HCT116 (cell line): Measurements from ENCODE around the gene COX4I2. TPM values are rescaled to one million over a fixed set of nuclear protein-coding genes. Genes with fewer than 3 reads are reported as not detected.

Experiments used
- ATAC-seq: fragments of 200-7000 bp; cut with Tn5 transposase; 2 replicates; pipeline ENCODE4 v1.9.1; 2020; ENCODE audit warnings: mild to moderate bottlenecking, moderate library complexity
- BruUV-seq: library from RNA; stranded (reverse); fragments of 400-500 nt; replicated peaks from 2 replicates; lab custom pipeline; 2021; lab: Mats Ljungman, UMichigan
- CTCF ChIA-PET: fragments of 300-600 bp; sonication (Branson Sonifier 250); formaldehyde crosslinking; loops from one replicate; lab custom pipeline; 2021; ENCODE audit warnings: antibody characterized with exemption; lab: Charles Lee
- POLR2A ChIA-PET: fragments of 300-600, 350-600 bp; sonication (Branson Sonifier 250); formaldehyde crosslinking; loops from one replicate; lab custom pipeline; 2021; ENCODE audit warnings: antibody characterized with exemption; lab: Charles Lee
- RAD21 ChIA-PET, 2 experiments: fragments of 300-600 bp; sonication (Branson Sonifier 250); formaldehyde crosslinking; loops; one replicate each; lab custom pipeline; 2023; ENCODE audit warnings: low total read pairs in 2 of 2; ENCODE audit not compliant: uncharacterized antibody in 2 of 2, unreplicated experiment in 2 of 2, low non-redundant PET in 1 of 2; lab: Charles Lee
- DNase-seq: peaks from one replicate; pipeline ENCODE4 v3.0.0-alpha.2; 2010; ENCODE audit warnings: low read depth, low spot score
- H2AFZ ChIP-seq: fragments of 200-600 bp; shearing (Covaris generic), sonication (generic); 2 replicates; pipeline ENCODE4 v1.6.1; 2017; ENCODE audit warnings: low read depth, mixed run types, mixed read lengths, antibody characterized with exemption, low read length; ENCODE audit not compliant: poor library complexity, severe bottlenecking
- H3K27ac ChIP-seq: 2 replicates; pipeline ENCODE4 v1.5.1; 2012; ENCODE audit warnings: low read depth, low read length
- H3K27me3 ChIP-seq: fragments of 200-600 bp; sonication (generic); 2 replicates; pipeline ENCODE4 v1.6.1; 2016; ENCODE audit warnings: mixed run types, low read length, mixed read lengths; ENCODE audit not compliant: insufficient read depth
- H3K36me3 ChIP-seq, 2 experiments: fragments of 200-500 bp in 1 of 2; fragments of 200-600 bp in 1 of 2; sonication (Bioruptor generic) in 1 of 2; sonication (generic) in 1 of 2; 2 replicates each; pipeline versions ENCODE4 v1.5.1 to v1.6.1; 2014 to 2016; ENCODE audit warnings: low read length in 2 of 2, inconsistent platforms in 1 of 2, mixed read lengths in 1 of 2, mixed run types in 1 of 2; ENCODE audit not compliant: insufficient read depth in 2 of 2, control insufficient read depth in 1 of 2
- H3K4me1 ChIP-seq, 2 experiments: fragments of 200-600 bp in 1 of 2; sonication (generic) in 1 of 2; 2 replicates each; pipeline versions ENCODE4 v1.5.1 to v1.6.1; 2012 to 2017; ENCODE audit warnings: low read length in 2 of 2, inconsistent platforms in 1 of 2, mild to moderate bottlenecking in 1 of 2, mixed read lengths in 1 of 2, mixed run types in 1 of 2, moderate library complexity in 1 of 2; ENCODE audit not compliant: insufficient read depth in 2 of 2, control insufficient read depth in 1 of 2
- H3K4me2 ChIP-seq: fragments of 200-600 bp; sonication (generic); 2 replicates; pipeline ENCODE4 v1.6.1; 2017; ENCODE audit warnings: mixed run types, low read length, mixed read lengths
- H3K4me3 ChIP-seq, 2 experiments: fragments of 200-600 bp in 1 of 2; sonication (generic) in 1 of 2; replicated peaks in 1 of 2; 2 replicates each; pipeline ENCODE4 v1.5.1; 2011 to 2016; ENCODE audit warnings: low read length in 2 of 2, control low read depth in 1 of 2, low read depth in 1 of 2, mild to moderate bottlenecking in 1 of 2, mixed read lengths in 1 of 2, mixed run types in 1 of 2
- H3K79me2 ChIP-seq: fragments of 200-600 bp; sonication (generic); 2 replicates; pipeline ENCODE4 v1.6.1; 2017; ENCODE audit warnings: mild to moderate bottlenecking, mixed run types, low read length, moderate library complexity, mixed read lengths; ENCODE audit not compliant: insufficient read depth
- H3K9ac ChIP-seq: fragments of 200-600 bp; sonication (generic); 2 replicates; pipeline ENCODE4 v1.6.1; 2016; ENCODE audit warnings: low read length, mixed read lengths
- H3K9me2 ChIP-seq: fragments of 200-600 bp; sonication (generic), shearing (Covaris generic); 2 replicates; pipeline ENCODE4 v1.6.1; 2017; ENCODE audit warnings: mixed run types, mild to moderate bottlenecking, moderate library complexity; ENCODE audit not compliant: insufficient read depth
- H3K9me3 ChIP-seq, 2 experiments: fragments of 200-500 bp in 1 of 2; fragments of 200-600 bp in 1 of 2; sonication (Bioruptor generic) in 1 of 2; sonication (generic) in 1 of 2; 2 replicates each; pipeline ENCODE4 v1.6.1; 2014 to 2017; ENCODE audit warnings: low read length in 2 of 2, mixed read lengths in 2 of 2, inconsistent platforms in 1 of 2, low read depth in 1 of 2, mild to moderate bottlenecking in 1 of 2, mixed run types in 1 of 2, moderate library complexity in 1 of 2; ENCODE audit not compliant: control insufficient read depth in 1 of 2, insufficient read depth in 1 of 2
- H4K20me1 ChIP-seq: fragments of 200-600 bp; sonication (generic), shearing (Covaris generic); 2 replicates; pipeline ENCODE4 v1.6.1; 2017; ENCODE audit warnings: mixed run types, mild to moderate bottlenecking, moderate library complexity; ENCODE audit not compliant: insufficient read depth
- EZH2 ChIP-seq: fragments of 200-600 bp; sonication (generic); IDR thresholded peaks from 2 replicates; pipeline ENCODE4 v1.6.1; 2017; ENCODE audit warnings: antibody characterized with exemption, mixed run types
- EZH2phosphoT487 ChIP-seq: fragments of 200-600 bp; IDR thresholded peaks from 2 replicates; pipeline ENCODE4 v1.6.1; 2018; ENCODE audit warnings: antibody characterized with exemption, borderline replicate concordance
- FOSL1 ChIP-seq: IDR thresholded peaks from 2 replicates; pipeline ENCODE4 v1.6.1; 2012; ENCODE audit warnings: low read depth
- JUND ChIP-seq: IDR thresholded peaks from 2 replicates; pipeline ENCODE4 v1.6.1; 2012
- POLR2A ChIP-seq: IDR thresholded peaks from 2 replicates; pipeline ENCODE4 v1.7.0; 2011; ENCODE audit warnings: borderline replicate concordance; ENCODE audit not compliant: insufficient read depth, insufficient read length; ENCODE audit errors: extremely low read depth
- POLR2AphosphoS5 ChIP-seq: IDR thresholded peaks from 2 replicates; pipeline ENCODE4 v1.6.1; 2011; ENCODE audit warnings: mild to moderate bottlenecking, low read depth, low read length, moderate library complexity
- RAD21 ChIP-seq: IDR thresholded peaks from 2 replicates; pipeline ENCODE4 v1.6.1; 2012; ENCODE audit warnings: low read depth, mild to moderate bottlenecking
- SP1 ChIP-seq: IDR thresholded peaks from 2 replicates; pipeline ENCODE4 v1.6.1; 2012; ENCODE audit warnings: low read depth
- SRF ChIP-seq: IDR thresholded peaks from 2 replicates; pipeline ENCODE4 v1.6.1; 2012; ENCODE audit warnings: low read depth
- ZNF274 ChIP-seq: fragments of 200-500 bp; sonication (Bioruptor generic); IDR thresholded peaks from 2 replicates; pipeline ENCODE4 v1.6.1; 2014; ENCODE audit warnings: mild to moderate bottlenecking, low read depth, low read length, inconsistent platforms
- intact Hi-C: fragments of 100-400 bp; cut with micrococcal nuclease; formaldehyde crosslinking; loops from 2 replicates; pipeline ENCODE4 v1.10.0; 2022
- total RNA-seq: library from RNA; stranded (reverse); gene quantifications from one replicate; pipeline ENCODE4 v1.2.1, GENCODE V29; 2021; ENCODE audit not compliant: unreplicated experiment
- TF ChIP-seq, protein P1 (sequence below): IDR thresholded peaks from 2 replicates; pipeline ENCODE4 v1.6.1; 2011; ENCODE audit warnings: mild to moderate bottlenecking, low read length, moderate library complexity; ENCODE audit not compliant: insufficient replicate concordance; ENCODE audit errors: extremely low read depth
- TF ChIP-seq, protein P2 (sequence below), 3 experiments: fragments of 200-600 bp in 1 of 3; sonication (generic) in 1 of 3; IDR thresholded peaks in 2 of 3; conservative IDR thresholded peaks in 1 of 3; 2 replicates each; pipeline ENCODE4 v1.5.1; 2012 to 2017; ENCODE audit warnings: low read depth in 2 of 3, low read length in 2 of 3, antibody characterized with exemption in 1 of 3, borderline replicate concordance in 1 of 3, control low read depth in 1 of 3, mild to moderate bottlenecking in 1 of 3, mixed read lengths in 1 of 3, mixed run types in 1 of 3, moderate library complexity in 1 of 3; ENCODE audit not compliant: insufficient read depth in 1 of 3

Gene COX4I2
- total RNA-seq, 1 experiment from 2014 or later, result not detected

- TF ChIP-seq, protein P1, sequence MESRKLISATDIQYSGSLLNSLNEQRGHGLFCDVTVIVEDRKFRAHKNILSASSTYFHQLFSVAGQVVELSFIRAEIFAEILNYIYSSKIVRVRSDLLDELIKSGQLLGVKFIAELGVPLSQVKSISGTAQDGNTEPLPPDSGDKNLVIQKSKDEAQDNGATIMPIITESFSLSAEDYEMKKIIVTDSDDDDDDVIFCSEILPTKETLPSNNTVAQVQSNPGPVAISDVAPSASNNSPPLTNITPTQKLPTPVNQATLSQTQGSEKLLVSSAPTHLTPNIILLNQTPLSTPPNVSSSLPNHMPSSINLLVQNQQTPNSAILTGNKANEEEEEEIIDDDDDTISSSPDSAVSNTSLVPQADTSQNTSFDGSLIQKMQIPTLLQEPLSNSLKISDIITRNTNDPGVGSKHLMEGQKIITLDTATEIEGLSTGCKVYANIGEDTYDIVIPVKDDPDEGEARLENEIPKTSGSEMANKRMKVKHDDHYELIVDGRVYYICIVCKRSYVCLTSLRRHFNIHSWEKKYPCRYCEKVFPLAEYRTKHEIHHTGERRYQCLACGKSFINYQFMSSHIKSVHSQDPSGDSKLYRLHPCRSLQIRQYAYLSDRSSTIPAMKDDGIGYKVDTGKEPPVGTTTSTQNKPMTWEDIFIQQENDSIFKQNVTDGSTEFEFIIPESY, result no peak
- TF ChIP-seq JUND (no peak), EZH2phosphoT487 (no peak)
- TF ChIP-seq, all 23 proteins: peak for 0
These were observed 32.2 kb downstream of the COX4I2 start (continued) for GRCh38 chr20:31669876-31670275.

GRCh38 chr20:31670371-31671228 is 32.9 kb downstream of the COX4I2 start:
- Histone ChIP-seq H3K4me1 (peaks cover 27 to 91% of the 10 kb centered on the region in 2 experiments), H3K36me3 (peaks cover 2 to 68% of the 10 kb centered on the region in 2 experiments; a peak in 2 of 4 replicates)

More at GRCh38 chr20:31670371-31671228, 32.9 kb downstream of the COX4I2 start:
- intact Hi-C loops, result no loop called here
- no peaks in the 10 kb centered on the region for H3K9me2 ChIP-seq
- peak overlapping the region; percentile 8; the same call in 1 of the 2 replicates for H3K9ac ChIP-seq
- no peaks in the 10 kb centered on the region for H3K9me3 ChIP-seq
- CTCF ChIA-PET, result interaction anchor here (1.2 to 1.6 kb wide), 2 partner anchors 9 kb away, joined by 5 read pairs; no protein-coding TSS in a partner anchor
- no peak overlapping the region for H2AFZ ChIP-seq
- H3K27ac ChIP-seq, result peak overlapping the region; percentile 22
- BruUV-seq, result no TSS peak
- RAD21 ChIA-PET, result no interaction called here
- H3K4me3 ChIP-seq, result no peak overlapping the region
- H3K27me3 ChIP-seq, result no peaks in the 10 kb centered on the region
- no peak overlapping the region; the same call in 1 of the 2 replicates for H3K4me2 ChIP-seq
- DNase-seq (no peak), ATAC-seq (no peak)
- H4K20me1 ChIP-seq, result no peaks in the 10 kb centered on the region
- POLR2A ChIA-PET, result no interaction called here
- peaks cover 99% of the 10 kb centered on the region for H3K79me2 ChIP-seq
- TF ChIP-seq EZH2phosphoT487 (no peak), SRF (no peak), ZNF274 (no peak), JUND (no peak), RAD21 (no peak), SP1 (no peak), FOSL1 (no peak), POLR2A (no peak), EZH2 (no peak), POLR2AphosphoS5 (no peak)
- TF ChIP-seq, protein P2, sequence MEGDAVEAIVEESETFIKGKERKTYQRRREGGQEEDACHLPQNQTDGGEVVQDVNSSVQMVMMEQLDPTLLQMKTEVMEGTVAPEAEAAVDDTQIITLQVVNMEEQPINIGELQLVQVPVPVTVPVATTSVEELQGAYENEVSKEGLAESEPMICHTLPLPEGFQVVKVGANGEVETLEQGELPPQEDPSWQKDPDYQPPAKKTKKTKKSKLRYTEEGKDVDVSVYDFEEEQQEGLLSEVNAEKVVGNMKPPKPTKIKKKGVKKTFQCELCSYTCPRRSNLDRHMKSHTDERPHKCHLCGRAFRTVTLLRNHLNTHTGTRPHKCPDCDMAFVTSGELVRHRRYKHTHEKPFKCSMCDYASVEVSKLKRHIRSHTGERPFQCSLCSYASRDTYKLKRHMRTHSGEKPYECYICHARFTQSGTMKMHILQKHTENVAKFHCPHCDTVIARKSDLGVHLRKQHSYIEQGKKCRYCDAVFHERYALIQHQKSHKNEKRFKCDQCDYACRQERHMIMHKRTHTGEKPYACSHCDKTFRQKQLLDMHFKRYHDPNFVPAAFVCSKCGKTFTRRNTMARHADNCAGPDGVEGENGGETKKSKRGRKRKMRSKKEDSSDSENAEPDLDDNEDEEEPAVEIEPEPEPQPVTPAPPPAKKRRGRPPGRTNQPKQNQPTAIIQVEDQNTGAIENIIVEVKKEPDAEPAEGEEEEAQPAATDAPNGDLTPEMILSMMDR (IDR thresholded peaks at IDR 0.05 in 2 of 3, conservative IDR thresholded peaks at IDR 0.05 in 1 of 3; ENCODE audit: borderline replicate concordance in 1 of 3, insufficient read depth in 1 of 3, low read depth in 2 of 3, low read length in 2 of 3), result no peak
- TF ChIP-seq, protein P1, result no peak
